ENCODE measurements around the gene SRM.

GRCh38 chr1:11080931-11081330 lies 21.1 kb upstream of the SRM start:
- TF ChIP-seq FOXA3 (CRISPR knock-in tag; IDR thresholded peaks at IDR 0.05) (no peak), MXI1 (IDR thresholded peaks at IDR 0.05; ENCODE audit: borderline replicate concordance, low read depth, low read length) (no peak), KAT7 (CRISPR knock-in tag; IDR thresholded peaks at IDR 0.05; ENCODE audit: borderline replicate concordance) (no peak), HMGA1 (CRISPR knock-in tag; conservative IDR thresholded peaks at IDR 0.05) (no peak), SRF (IDR thresholded peaks at IDR 0.05; ENCODE audit: low read depth, low read length) (no peak), SETDB1 (CRISPR knock-in tag; IDR thresholded peaks at IDR 0.05; ENCODE audit: borderline replicate concordance) (no peak), ZNF274 (CRISPR knock-in tag; IDR thresholded peaks at IDR 0.05) (no peak), NR2C2 (CRISPR knock-in tag; IDR thresholded peaks at IDR 0.05; ENCODE audit: borderline replicate concordance) (no peak)
